Neuronal stem cell (in vitro differentiated cells): ENCODE results near the gene NCOA3.

Experiments
- DNase-seq: peaks from one replicate; pipeline ENCODE4 v3.0.0-alpha.2; 2013; ENCODE audit warnings: low spot score
- H2AFZ ChIP-seq: one replicate; pipeline ENCODE4 v1.6.1; 2013; ENCODE audit warnings: mild to moderate bottlenecking, low read length, inconsistent platforms
- H2AK5ac ChIP-seq: 2 replicates; pipeline ENCODE4 v1.6.1; 2013; ENCODE audit warnings: low read depth, mild to moderate bottlenecking, inconsistent platforms, low read length, moderate library complexity, mixed read lengths
- H2BK120ac ChIP-seq: 2 replicates; pipeline ENCODE4 v1.6.1; 2013; ENCODE audit warnings: low read depth, mild to moderate bottlenecking, inconsistent platforms, low read length, moderate library complexity, mixed read lengths
- H2BK12ac ChIP-seq: one replicate; pipeline ENCODE4 v1.6.1; 2013; ENCODE audit warnings: low read length, inconsistent platforms
- H2BK15ac ChIP-seq: 2 replicates; pipeline ENCODE4 v1.6.1; 2013; ENCODE audit warnings: mild to moderate bottlenecking, low read length, inconsistent platforms, mixed read lengths
- H2BK5ac ChIP-seq: one replicate; pipeline ENCODE4 v1.6.1; 2013; ENCODE audit warnings: inconsistent platforms, mild to moderate bottlenecking, low read length, moderate library complexity
- H3K14ac ChIP-seq: one replicate; pipeline ENCODE4 v1.6.1; 2013; ENCODE audit warnings: low read length, inconsistent platforms
- H3K18ac ChIP-seq: 2 replicates; pipeline ENCODE4 v1.6.1; 2013; ENCODE audit warnings: low read length, inconsistent platforms
- H3K23ac ChIP-seq: 2 replicates; pipeline ENCODE4 v1.6.1; 2013; ENCODE audit warnings: low read depth, mild to moderate bottlenecking, mixed read lengths, low read length, inconsistent platforms; ENCODE audit not compliant: poor library complexity
- H3K27ac ChIP-seq: replicated peaks from 3 replicates; pipeline ENCODE4 v1.5.1; 2013; ENCODE audit warnings: low read length, inconsistent platforms
- H3K27me3 ChIP-seq, 3 experiments: 2 replicates each; pipeline ENCODE4 v1.6.1; 2013; ENCODE audit warnings: low read length in 3 of 3, mild to moderate bottlenecking in 2 of 3, inconsistent platforms in 1 of 3, low read depth in 1 of 3, mixed read lengths in 1 of 3, moderate library complexity in 1 of 3; ENCODE audit not compliant: control insufficient read depth in 3 of 3, insufficient read depth in 3 of 3
- H3K36me3 ChIP-seq, 2 donors: replicated peaks in 1 of 2; 2 replicates each; pipeline ENCODE4 v1.6.1; 2013; ENCODE audit warnings: low read length in 2 of 2; ENCODE audit not compliant: control insufficient read depth in 2 of 2, insufficient read depth in 2 of 2
- H3K4ac ChIP-seq: 2 replicates; pipeline ENCODE4 v1.6.1; 2013; ENCODE audit warnings: inconsistent platforms, mild to moderate bottlenecking, low read length, moderate library complexity
- H3K4me1 ChIP-seq, 2 donors: 1 replicate in 1 of 2; 2 replicates in 1 of 2; pipeline ENCODE4 v1.6.1; 2013; ENCODE audit warnings: low read length in 2 of 2, low read depth in 1 of 2; ENCODE audit not compliant: control insufficient read depth in 2 of 2, insufficient read depth in 1 of 2
- H3K4me2 ChIP-seq: one replicate; pipeline ENCODE4 v1.6.1; 2013; ENCODE audit warnings: mild to moderate bottlenecking, low read length, inconsistent platforms; ENCODE audit not compliant: insufficient read depth, poor library complexity, severe bottlenecking
- H3K4me3 ChIP-seq, 2 donors: 2 replicates each; pipeline ENCODE4 v1.5.1; 2013; ENCODE audit warnings: low read length in 2 of 2, mild to moderate bottlenecking in 2 of 2, inconsistent platforms in 1 of 2, moderate library complexity in 1 of 2
- H3K79me1 ChIP-seq: one replicate; pipeline ENCODE4 v1.6.1; 2013; ENCODE audit warnings: low read depth, mild to moderate bottlenecking, inconsistent platforms, low read length, moderate library complexity
- H3K9ac ChIP-seq: one replicate; pipeline ENCODE4 v1.6.1; 2013; ENCODE audit warnings: mild to moderate bottlenecking, low read depth, low read length, inconsistent platforms; ENCODE audit not compliant: poor library complexity
- H3K9me3 ChIP-seq, 2 donors: replicated peaks in 1 of 2; 2 replicates each; pipeline versions ENCODE3 to v1.6.1; 2013; ENCODE audit warnings: low read length in 2 of 2, mild to moderate bottlenecking in 2 of 2, inconsistent platforms in 1 of 2, low read depth in 1 of 2, mixed read lengths in 1 of 2, moderate library complexity in 1 of 2; ENCODE audit not compliant: control insufficient read depth in 2 of 2, insufficient read depth in 1 of 2
- H4K8ac ChIP-seq: one replicate; pipeline ENCODE4 v1.6.1; 2013; ENCODE audit warnings: low read depth, mild to moderate bottlenecking, inconsistent platforms, low read length, moderate library complexity
- H4K91ac ChIP-seq: one replicate; pipeline ENCODE4 v1.6.1; 2013; ENCODE audit warnings: low read length, low read depth, mild to moderate bottlenecking, inconsistent platforms; ENCODE audit not compliant: poor library complexity
- WGBS, 2 donors: extraction: QIAGEN DNeasy Blood & Tissue Kit; methylation state at CpG; one replicate each; pipeline ENCODE4 v1.1.7; 2013; ENCODE audit warnings: missing lambda C conversion rate in 2 of 2, mixed read lengths in 1 of 2; ENCODE audit not compliant: insufficient read length in 2 of 2, insufficient replicate concordance in 1 of 2; ENCODE audit errors: extremely low coverage in 2 of 2; 5-methylcytosine and 5-hydroxymethylcytosine counted together

Gene NCOA3

DNA sequence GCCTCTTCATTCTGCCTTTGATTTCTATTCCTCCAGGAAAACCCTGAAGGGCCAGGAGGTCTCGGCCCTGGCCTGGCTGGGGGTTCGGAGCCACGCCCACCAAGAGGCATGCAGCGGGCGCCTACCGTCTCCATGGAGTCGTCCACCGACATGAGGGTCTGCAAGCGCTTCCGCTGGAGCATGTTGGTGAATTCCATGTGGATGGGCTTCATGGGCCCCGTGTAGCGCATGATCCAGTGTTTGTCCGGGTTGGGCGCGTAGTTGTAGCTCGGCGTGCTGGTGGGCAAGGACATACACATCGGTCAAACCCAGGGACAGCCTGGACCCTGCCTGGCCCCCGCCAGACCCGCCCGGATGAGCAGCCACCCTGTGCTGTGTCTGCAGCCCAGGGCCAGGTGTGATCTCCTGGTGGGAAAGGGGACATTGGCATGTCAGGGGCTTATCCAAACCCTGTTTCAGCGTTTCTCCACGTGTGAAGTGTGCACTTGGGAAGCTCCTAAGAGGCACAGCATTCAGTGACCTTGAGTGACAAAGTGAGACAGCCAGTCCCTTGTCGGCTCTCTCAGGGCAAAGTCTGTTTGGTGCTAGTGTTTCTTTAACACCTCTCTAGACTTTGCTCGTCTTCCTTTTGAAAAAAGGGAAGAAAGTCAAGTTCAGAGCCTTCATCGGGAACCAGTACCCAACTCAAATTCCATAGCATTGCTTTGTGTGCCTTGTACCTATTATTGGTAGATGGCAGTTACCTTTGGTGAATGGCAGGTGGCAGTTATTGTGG lies 182.8 kb downstream of the NCOA3 start:
- Histone ChIP-seq H3K36me3 (peaks cover 8 to 26% of the 10 kb centered on the region in 2 donors), H2BK12ac (no peak overlapping the region), H3K9me3 (peaks cover 0 to 3% of the 10 kb centered on the region in 2 donors), H3K4me3 (peak overlapping the region in 1 of 2 donors; percentile 41), H3K4me2 (no peak overlapping the region), H2BK5ac (no peak overlapping the region), H2BK120ac (no peak overlapping the region), H2BK15ac (no peak overlapping the region), H3K18ac (peak overlapping the region; percentile 19), H4K91ac (peak overlapping the region; percentile 82), H3K27ac (no peak overlapping the region), H3K23ac (no peak overlapping the region), H4K8ac (no peak overlapping the region), H2AK5ac (no peak overlapping the region), H3K9ac (no peak overlapping the region), H3K4me1 (peaks cover 4 to 9% of the 10 kb centered on the region in 2 donors), H2AFZ (no peak overlapping the region), H3K4ac (no peak overlapping the region), H3K79me1 (no peaks in the 10 kb centered on the region), H3K27me3 (no peaks in the 10 kb centered on the region), H3K14ac (no peak overlapping the region)
- WGBS, 2 donors, result no CpG with 5 or more reads among the region's 26 CpGs
- DNase-seq, result no peak

DNA sequence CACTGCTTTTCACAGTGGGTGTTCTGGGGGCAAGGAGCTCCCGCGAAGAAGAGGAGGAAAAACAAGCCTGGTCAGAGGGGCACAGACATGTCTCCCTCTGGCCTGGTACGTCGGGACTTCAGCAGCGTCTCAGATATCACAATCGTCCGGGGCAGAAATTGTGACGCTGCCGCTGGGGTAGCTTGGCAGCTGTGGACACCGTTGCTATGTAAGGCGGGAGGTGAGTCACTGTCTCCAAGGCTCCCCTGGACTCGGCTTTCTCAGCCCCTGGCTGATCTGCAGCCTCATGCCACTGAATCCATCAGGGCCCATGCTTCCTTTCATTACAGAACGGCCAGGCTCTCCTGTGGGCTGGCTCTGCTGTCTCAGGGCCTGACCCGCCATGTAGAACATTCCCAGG lies 184.9 kb downstream of the NCOA3 start:
- Histone ChIP-seq H3K4me3 (no peak overlapping the region), H3K79me1 (no peaks in the 10 kb centered on the region), H3K4me1 (peaks cover 4 to 9% of the 10 kb centered on the region in 2 donors), H3K4ac (no peak overlapping the region), H4K8ac (no peak overlapping the region), H3K27ac (no peak overlapping the region), H2AK5ac (no peak overlapping the region), H3K4me2 (no peak overlapping the region), H2AFZ (peak overlapping the region; percentile 47), H3K14ac (peak overlapping the region; percentile 42), H3K9me3 (peaks cover 0 to 15% of the 10 kb centered on the region in 2 donors), H2BK12ac (no peak overlapping the region), H3K23ac (no peak overlapping the region), H2BK15ac (no peak overlapping the region), H2BK120ac (no peak overlapping the region), H3K36me3 (peaks cover 11 to 28% of the 10 kb centered on the region in 2 donors), H3K9ac (no peak overlapping the region), H4K91ac (no peak overlapping the region), H2BK5ac (no peak overlapping the region), H3K18ac (no peak overlapping the region), H3K27me3 (no peaks in the 10 kb centered on the region)
- no peak for DNase-seq
- WGBS, 2 donors, result no CpG with 5 or more reads among the region's 14 CpGs

DNA sequence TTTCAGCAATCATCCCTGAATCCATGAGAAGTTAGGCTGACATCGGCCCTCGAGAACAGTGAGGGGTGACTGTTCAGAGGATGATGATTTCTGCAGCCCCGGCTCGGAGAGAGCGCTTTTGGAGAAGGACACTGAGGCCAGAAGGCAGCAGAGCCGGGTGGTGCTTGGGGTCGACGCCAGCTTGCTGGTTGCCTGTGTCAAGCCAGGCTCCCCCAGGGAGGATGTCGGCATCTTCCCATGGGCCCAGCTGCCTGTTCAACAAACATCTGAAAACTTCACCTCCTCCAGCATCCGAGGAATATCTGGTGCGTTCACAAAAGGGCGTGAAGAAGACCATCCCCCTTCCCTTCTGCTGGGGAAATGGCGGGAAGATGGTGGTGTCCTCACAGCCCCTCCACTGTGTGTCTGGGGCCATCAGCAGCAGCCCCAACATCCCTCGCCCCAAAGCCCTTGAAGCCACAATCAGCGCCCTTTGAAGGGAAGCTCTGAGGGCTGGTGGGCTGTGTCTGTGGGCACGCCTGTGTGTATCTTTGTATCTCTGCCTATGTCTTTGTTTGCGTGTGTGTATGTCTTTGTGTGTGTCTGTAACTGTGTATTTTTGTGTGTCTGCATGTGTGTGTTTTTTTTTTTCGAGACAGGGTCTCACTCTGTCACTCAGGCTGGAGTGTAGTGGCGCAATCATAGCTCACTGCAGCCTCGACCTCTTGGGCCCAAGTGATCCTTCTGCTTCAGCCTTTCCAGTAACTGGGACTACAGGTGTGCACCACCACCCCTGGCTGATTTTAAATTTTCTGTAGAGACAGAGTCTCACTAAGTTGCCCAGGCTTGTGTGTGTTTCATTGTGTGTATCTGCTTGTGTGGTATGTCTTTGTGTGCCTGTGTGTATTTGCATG lies 185.7 kb downstream of the NCOA3 start:
- Histone ChIP-seq H3K14ac (no peak overlapping the region), H2BK120ac (no peak overlapping the region), H2BK5ac (no peak overlapping the region), H3K27me3 (no peaks in the 10 kb centered on the region), H3K4me3 (no peak overlapping the region), H2BK15ac (no peak overlapping the region), H3K79me1 (no peaks in the 10 kb centered on the region), H2AK5ac (no peak overlapping the region), H2BK12ac (no peak overlapping the region), H2AFZ (peak overlapping the region; percentile 47), H3K4ac (no peak overlapping the region), H3K27ac (no peak overlapping the region), H3K4me2 (no peak overlapping the region), H3K23ac (no peak overlapping the region), H3K18ac (no peak overlapping the region), H3K9me3 (peaks cover 0 to 15% of the 10 kb centered on the region in 2 donors), H3K36me3 (peaks cover 10 to 28% of the 10 kb centered on the region in 2 donors), H3K9ac (no peak overlapping the region), H4K91ac (no peak overlapping the region), H4K8ac (no peak overlapping the region), H3K4me1 (peaks cover 4 to 9% of the 10 kb centered on the region in 2 donors)
- DNase-seq, result no peak
- WGBS, 2 donors, result no CpG with 5 or more reads among the region's 20 CpGs
